ENCODE data around the gene SHC2. TPM values are rescaled to one million over a fixed set of nuclear protein-coding genes. Genes with fewer than 3 reads are reported as not detected.

Gene SHC2
- total and polyA plus RNA-seq, 2 of the 13 experiments (the other 11 are each of a cell fraction or from before 2014, with no cell fraction given) = 9.0 to 18.3 TPM

DNA sequence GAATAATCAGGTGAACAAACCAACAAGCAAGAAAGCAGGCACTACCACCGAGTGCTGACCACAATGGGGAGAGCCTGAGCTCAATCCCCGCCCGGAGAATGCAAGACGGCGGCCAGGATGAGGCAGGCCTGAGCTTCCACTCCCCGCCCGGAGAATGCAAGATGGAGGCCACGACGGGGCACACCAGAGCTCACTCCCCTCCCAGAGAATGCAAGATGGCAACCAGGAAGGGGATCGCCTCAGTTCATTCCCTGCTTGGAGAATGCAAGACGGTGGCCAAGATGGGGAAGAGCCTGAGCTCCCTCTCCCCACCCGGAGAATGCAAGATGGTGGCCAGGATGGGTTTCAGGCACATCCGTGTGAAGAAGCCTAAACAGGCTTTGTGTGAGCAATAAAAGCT lies 91.6 kb downstream of the SHC2 start (continued):
- TF ChIP-seq, protein P1, sequence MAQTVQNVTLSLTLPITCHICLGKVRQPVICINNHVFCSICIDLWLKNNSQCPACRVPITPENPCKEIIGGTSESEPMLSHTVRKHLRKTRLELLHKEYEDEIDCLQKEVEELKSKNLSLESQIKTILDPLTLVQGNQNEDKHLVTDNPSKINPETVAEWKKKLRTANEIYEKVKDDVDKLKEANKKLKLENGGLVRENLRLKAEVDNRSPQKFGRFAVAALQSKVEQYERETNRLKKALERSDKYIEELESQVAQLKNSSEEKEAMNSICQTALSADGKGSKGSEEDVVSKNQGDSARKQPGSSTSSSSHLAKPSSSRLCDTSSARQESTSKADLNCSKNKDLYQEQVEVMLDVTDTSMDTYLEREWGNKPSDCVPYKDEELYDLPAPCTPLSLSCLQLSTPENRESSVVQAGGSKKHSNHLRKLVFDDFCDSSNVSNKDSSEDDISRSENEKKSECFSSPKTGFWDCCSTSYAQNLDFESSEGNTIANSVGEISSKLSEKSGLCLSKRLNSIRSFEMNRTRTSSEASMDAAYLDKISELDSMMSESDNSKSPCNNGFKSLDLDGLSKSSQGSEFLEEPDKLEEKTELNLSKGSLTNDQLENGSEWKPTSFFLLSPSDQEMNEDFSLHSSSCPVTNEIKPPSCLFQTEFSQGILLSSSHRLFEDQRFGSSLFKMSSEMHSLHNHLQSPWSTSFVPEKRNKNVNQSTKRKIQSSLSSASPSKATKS (CRISPR knock-in tag; IDR thresholded peaks at IDR 0.05) = no peak
- no peak for TF ChIP-seq SKI (IDR thresholded peaks at IDR 0.05; ENCODE audit: partially characterized antibody)
- TF ChIP-seq ZNF737 (CRISPR knock-in tag; IDR thresholded peaks at IDR 0.05; ENCODE audit: borderline replicate concordance) = no peak
- TF ChIP-seq ZNF7 (CRISPR knock-in tag; IDR thresholded peaks at IDR 0.05) = no peak
- TF ChIP-seq TAF15 (IDR thresholded peaks at IDR 0.05; ENCODE audit: low read depth, low read length, poor library complexity, severe bottlenecking) = no peak
- TF ChIP-seq, protein P2, sequence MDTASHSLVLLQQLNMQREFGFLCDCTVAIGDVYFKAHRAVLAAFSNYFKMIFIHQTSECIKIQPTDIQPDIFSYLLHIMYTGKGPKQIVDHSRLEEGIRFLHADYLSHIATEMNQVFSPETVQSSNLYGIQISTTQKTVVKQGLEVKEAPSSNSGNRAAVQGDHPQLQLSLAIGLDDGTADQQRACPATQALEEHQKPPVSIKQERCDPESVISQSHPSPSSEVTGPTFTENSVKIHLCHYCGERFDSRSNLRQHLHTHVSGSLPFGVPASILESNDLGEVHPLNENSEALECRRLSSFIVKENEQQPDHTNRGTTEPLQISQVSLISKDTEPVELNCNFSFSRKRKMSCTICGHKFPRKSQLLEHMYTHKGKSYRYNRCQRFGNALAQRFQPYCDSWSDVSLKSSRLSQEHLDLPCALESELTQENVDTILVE (CRISPR knock-in tag; IDR thresholded peaks at IDR 0.05) = no peak
- TF ChIP-seq SRY (CRISPR knock-in tag; IDR thresholded peaks at IDR 0.05) = no peak
- TF ChIP-seq ZNF282 (IDR thresholded peaks at IDR 0.05; ENCODE audit: partially characterized antibody) = no peak

DNA sequence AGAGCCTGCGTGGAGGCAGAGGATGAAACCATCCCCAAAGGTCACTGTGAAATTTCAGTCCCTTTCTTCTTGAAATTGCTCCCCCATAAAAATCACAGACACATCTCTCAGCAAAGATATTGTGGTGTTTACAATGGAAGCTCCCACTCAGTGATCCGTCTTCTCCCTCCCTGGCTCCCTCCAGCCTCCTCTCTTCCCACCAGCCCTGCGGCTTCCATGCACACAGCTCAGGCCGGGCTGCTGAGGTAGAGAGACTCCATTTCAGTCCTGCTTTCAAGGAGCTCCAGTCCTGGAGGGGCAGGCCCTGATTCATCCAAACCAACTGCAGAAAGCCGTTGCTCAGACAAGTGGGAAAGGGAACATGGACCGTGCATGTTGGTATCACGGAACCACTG lies 92.2 kb downstream of the SHC2 start:
- Histone ChIP-seq H2AFZ (ENCODE audit: low read length) (no peak overlapping the region), H3K9me3 (ENCODE audit: low read length) (no peaks in the 10 kb centered on the region), H3K4me1 (ENCODE audit: insufficient read depth, low read length) (no peaks in the 10 kb centered on the region), H3K4me2 (ENCODE audit: low read depth, low read length) (no peak overlapping the region), H3K9ac (ENCODE audit: insufficient read depth, low read depth, low read length) (no peak overlapping the region), H3K27me3 (ENCODE audit: control insufficient read depth in 1 of 2, insufficient read depth in 2 of 2, low read length in 2 of 2) (peaks cover 12 to 76% of the 10 kb centered on the region in 2 experiments), H3K4me3 (replicated peaks in 1 of 3; ENCODE audit: insufficient read depth in 1 of 3, low read depth in 2 of 3, low read length in 3 of 3) (no peak overlapping the region), H3K79me2 (ENCODE audit: insufficient read depth, low read length) (no peaks in the 10 kb centered on the region), H3K36me3 (replicated peaks in 1 of 2; ENCODE audit: control insufficient read depth in 1 of 2, insufficient read depth in 2 of 2, low read length in 2 of 2) (no peaks in the 10 kb centered on the region), H3K27ac (ENCODE audit: extremely low read length, insufficient read depth, low read length) (no peak overlapping the region), H4K20me1 (ENCODE audit: insufficient read depth, low read length) (no peaks in the 10 kb centered on the region)
- BruUV-seq (replicated peaks) = no TSS peak
- FAIRE-seq (no peak), ATAC-seq (no peak), DNase-seq (ENCODE audit: low spot score) (no peak)
- POLR2A ChIA-PET = no interaction called here
- no peak for TF ChIP-seq PRPF4 (IDR thresholded peaks at IDR 0.05; ENCODE audit: low read depth, low read length, poor library complexity, severe bottlenecking)
- TF ChIP-seq, protein P3, sequence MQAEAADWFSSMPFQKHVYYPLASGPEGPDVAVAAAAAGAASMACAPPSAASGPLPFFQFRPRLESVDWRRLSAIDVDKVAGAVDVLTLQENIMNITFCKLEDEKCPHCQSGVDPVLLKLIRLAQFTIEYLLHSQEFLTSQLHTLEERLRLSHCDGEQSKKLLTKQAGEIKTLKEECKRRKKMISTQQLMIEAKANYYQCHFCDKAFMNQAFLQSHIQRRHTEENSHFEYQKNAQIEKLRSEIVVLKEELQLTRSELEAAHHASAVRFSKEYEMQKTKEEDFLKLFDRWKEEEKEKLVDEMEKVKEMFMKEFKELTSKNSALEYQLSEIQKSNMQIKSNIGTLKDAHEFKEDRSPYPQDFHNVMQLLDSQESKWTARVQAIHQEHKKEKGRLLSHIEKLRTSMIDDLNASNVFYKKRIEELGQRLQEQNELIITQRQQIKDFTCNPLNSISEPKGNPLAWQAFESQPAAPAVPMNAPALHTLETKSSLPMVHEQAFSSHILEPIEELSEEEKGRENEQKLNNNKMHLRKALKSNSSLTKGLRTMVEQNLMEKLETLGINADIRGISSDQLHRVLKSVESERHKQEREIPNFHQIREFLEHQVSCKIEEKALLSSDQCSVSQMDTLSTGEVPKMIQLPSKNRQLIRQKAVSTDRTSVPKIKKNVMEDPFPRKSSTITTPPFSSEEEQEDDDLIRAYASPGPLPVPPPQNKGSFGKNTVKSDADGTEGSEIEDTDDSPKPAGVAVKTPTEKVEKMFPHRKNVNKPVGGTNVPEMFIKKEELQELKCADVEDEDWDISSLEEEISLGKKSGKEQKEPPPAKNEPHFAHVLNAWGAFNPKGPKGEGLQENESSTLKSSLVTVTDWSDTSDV (CRISPR knock-in tag; IDR thresholded peaks at IDR 0.05) = no peak
- CTCF ChIA-PET (ENCODE audit: low intra/inter-chr PET ratio, low total read pairs) = no interaction called here
- 10% methylated on average over 7 of the region's 7 CpGs for WGBS (ENCODE audit: low lambda C conversion rate)
- in situ Hi-C loops (cut with HindIII; ENCODE audit: extremely low pct_ligation_motif_present, low pct_unique_long_range_greater_than_20kb) (no loop called here), intact Hi-C loops (cut with micrococcal nuclease; ENCODE audit: unreplicated experiment) (no loop called here)
